HG03097 (cell line): Measurements from ENCODE around the gene KCNJ14.

Experiments
- ATAC-seq: cut with Tn5 transposase; IDR thresholded peaks from one replicate; pipeline ENCODE4 v1.9.1; 2021; ENCODE audit not compliant: unreplicated experiment, low FRiP score

Gene KCNJ14

GRCh38 chr19:48469934-48470680, 14.7 kb downstream of the KCNJ14 start:
- ATAC-seq: no peak

- no peak for ATAC-seq
These were observed 15.5 kb downstream of the KCNJ14 start for GRCh38 chr19:48470856-48471255.

- ATAC-seq: no peak
These were observed 16.5 kb downstream of the KCNJ14 start for GRCh38 chr19:48471836-48472235.

GRCh38 chr19:48473161-48473966, 18.0 kb downstream of the KCNJ14 start:
- no peak for ATAC-seq

GRCh38 chr19:48474084-48474592, 18.8 kb downstream of the KCNJ14 start:
- ATAC-seq: no peak

GRCh38 chr19:48475369-48476068, 20.1 kb downstream of the KCNJ14 start:
- no peak for ATAC-seq

GRCh38 chr19:48476176-48476575, 20.8 kb downstream of the KCNJ14 start:
- no peak for ATAC-seq

GRCh38 chr19:48477067-48477685, 21.8 kb downstream of the KCNJ14 start:
- ATAC-seq: no peak

- no peak for ATAC-seq
These were observed 22.4 kb downstream of the KCNJ14 start for GRCh38 chr19:48477698-48478338.

GRCh38 chr19:48478339-48479256, 23.2 kb downstream of the KCNJ14 start:
- no peak for ATAC-seq

GRCh38 chr19:48479686-48480085, 24.3 kb downstream of the KCNJ14 start:
- no peak for ATAC-seq

GRCh38 chr19:48480183-48480557, 24.8 kb downstream of the KCNJ14 start:
- ATAC-seq: no peak

- ATAC-seq: no peak
These were observed 25.5 kb downstream of the KCNJ14 start for GRCh38 chr19:48480558-48481500.

GRCh38 chr19:48481846-48482639, 26.7 kb downstream of the KCNJ14 start:
- ATAC-seq: no peak

- no peak for ATAC-seq
These were observed 27.9 kb downstream of the KCNJ14 start for GRCh38 chr19:48483301-48483700.

- no peak for ATAC-seq
These were observed 29.0 kb downstream of the KCNJ14 start for GRCh38 chr19:48484247-48484893.
